ENCODE results near the gene SALL2.

Gene SALL2

DNA sequence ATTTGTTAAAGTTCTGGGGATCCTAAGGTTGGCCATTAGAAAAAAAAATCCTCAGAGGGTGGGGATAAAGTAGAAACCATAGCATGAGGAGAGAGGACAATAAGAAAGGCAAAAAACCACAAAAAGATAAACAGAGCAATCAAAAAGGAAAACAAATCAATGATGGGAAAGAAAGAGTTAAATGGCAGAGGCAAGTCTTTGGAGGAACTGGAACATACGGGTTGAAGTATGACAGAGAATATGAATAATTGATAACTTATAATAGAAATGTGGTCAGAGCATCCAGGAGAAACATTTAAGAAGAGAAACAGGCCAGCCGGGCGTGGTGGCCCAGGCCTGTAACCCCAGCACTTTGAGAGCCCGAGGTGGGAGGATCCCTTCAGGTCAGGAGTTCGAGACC, 17.8 kb upstream of the SALL2 start:
- Histone ChIP-seq H3K27ac (0 out of 2 replicates have a peak overlapping the region, but pooled peaks have one; percentile 74), H3K36me3 (ENCODE audit: insufficient read depth, low read length) (no peaks in the 10 kb centered on the region), H3K4me3 (no peak overlapping the region), H3K9me3 (ENCODE audit: low read depth, low read length) (no peaks in the 10 kb centered on the region), H3K9ac (ENCODE audit: insufficient read length) (no peak overlapping the region)
- TF ChIP-seq FOXP2 (optimal IDR thresholded peaks at IDR 0.05; ENCODE audit: control extremely low read depth, extremely low read length, insufficient read depth), result no peak
- TF ChIP-seq EZH2 (IDR thresholded peaks at IDR 0.05), result no peak
- TF ChIP-seq POLR2AphosphoS5 (IDR thresholded peaks at IDR 0.05; ENCODE audit: borderline replicate concordance, low read depth, low read length), result no peak
- DNase-seq (ENCODE audit: low read depth, low spot score), result no peak

DNA sequence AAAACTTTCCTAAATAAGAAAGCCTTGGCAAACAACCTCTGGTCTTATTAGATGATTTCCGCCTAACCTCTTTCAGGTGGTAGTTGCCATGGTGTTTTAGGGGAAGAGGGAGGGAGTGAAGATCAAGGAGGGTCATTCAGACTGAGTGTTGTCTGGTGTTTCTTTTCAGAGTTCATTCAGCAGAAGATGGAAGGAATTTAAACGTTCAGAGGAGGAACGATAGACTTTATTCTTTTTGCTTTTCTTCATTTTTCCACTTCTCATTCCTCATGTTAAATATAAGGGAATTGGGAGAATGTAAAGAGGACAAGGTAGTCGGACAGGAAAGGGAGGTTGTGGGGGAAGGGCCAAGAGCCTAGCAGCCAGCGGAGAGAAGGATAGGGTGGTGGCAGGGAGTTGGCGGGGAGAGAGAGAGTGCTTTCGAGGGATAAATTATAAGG, 17.4 kb upstream of the SALL2 start:
- no peak for DNase-seq (ENCODE audit: low read depth, low spot score)
- no peaks in the 10 kb centered on the region for H3K36me3 ChIP-seq (ENCODE audit: insufficient read depth, low read length)
- no peak for TF ChIP-seq EZH2 (IDR thresholded peaks at IDR 0.05)
- TF ChIP-seq FOXP2 (optimal IDR thresholded peaks at IDR 0.05; ENCODE audit: control extremely low read depth, extremely low read length, insufficient read depth), result no peak
- no peak for TF ChIP-seq POLR2AphosphoS5 (IDR thresholded peaks at IDR 0.05; ENCODE audit: borderline replicate concordance, low read depth, low read length)
- H3K9me3 ChIP-seq (ENCODE audit: low read depth, low read length), result no peaks in the 10 kb centered on the region
- no peak overlapping the region for H3K9ac ChIP-seq (ENCODE audit: insufficient read length)
- no peak overlapping the region for H3K4me3 ChIP-seq
- peak overlapping the region; percentile 74 for H3K27ac ChIP-seq

DNA sequence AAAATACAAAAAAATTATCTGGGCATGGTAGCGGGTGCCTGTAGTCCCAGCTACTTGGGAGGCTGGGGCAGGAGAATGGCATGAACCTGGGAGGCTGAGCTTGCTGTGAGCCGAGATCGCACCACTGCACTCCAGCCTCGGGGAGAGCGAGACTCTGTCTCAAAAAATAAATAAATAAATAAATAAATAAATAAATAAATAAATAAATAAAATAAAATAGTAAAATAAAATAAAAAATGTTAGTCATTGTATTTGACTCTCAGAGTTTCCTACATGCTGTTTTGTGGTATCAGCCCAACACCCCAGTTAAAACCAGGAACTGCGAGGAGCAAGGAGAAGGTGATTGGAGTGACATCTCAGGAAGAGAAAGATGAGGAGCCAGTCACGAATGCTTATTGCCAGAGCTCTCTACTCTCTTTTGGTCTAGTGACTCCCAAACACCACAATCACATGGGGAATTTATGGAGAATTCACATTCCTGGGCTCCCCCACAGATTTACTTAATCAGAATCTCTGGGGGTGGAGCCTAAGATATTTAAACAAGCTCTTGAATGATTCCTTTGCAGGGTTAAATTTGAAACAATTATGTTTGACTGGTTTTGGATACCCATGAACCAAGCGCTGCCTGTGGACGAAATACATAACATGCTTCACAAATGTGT, 15.4 kb upstream of the SALL2 start:
- no peak for DNase-seq (ENCODE audit: low read depth, low spot score)
- no peak overlapping the region for H3K27ac ChIP-seq
- no peak for TF ChIP-seq EZH2 (IDR thresholded peaks at IDR 0.05)
- TF ChIP-seq FOXP2 (optimal IDR thresholded peaks at IDR 0.05; ENCODE audit: control extremely low read depth, extremely low read length, insufficient read depth), result no peak
- no peak for TF ChIP-seq POLR2AphosphoS5 (IDR thresholded peaks at IDR 0.05; ENCODE audit: borderline replicate concordance, low read depth, low read length)
- H3K9me3 ChIP-seq (ENCODE audit: low read depth, low read length), result no peaks in the 10 kb centered on the region
- H3K36me3 ChIP-seq (ENCODE audit: insufficient read depth, low read length), result no peaks in the 10 kb centered on the region
- no peak overlapping the region for H3K9ac ChIP-seq (ENCODE audit: insufficient read length)
- H3K4me3 ChIP-seq, result no peak overlapping the region

DNA sequence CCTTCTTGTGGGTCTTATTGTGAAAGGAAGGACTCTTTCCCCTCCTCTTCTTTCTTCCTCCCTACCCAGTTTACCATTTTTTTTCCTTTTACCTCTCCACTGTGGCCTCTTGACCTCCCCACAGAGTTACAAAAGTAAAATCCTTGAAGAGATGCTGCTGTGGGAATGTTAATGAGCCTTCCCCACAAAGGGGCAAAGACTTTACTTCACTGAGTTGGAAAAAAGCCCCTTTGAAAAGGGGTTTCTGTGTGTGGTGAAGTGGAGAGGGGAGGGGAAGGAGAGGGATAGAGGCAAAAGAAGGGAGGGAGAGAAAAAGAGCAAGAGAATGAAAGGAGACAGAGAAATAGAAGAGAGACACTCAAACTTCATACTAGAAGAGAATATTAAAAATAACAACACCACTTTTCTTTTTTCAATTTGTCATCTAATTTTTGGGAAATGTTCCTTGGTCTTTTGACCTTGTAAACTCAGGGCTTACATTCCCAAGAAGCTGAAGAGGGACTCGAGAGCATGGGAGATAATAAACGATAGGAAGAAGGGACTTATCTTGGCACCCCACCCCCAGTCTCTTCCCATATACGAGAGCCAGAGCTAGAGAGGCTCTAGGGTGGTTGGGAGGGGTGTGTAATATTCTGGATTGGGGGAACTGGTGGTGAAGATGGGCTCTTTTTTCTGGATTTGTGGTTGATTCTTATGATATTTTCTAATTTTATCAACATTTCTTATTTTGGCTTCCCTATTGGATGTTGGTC, 13.2 kb upstream of the SALL2 start:
- Histone ChIP-seq H3K9me3 (ENCODE audit: low read depth, low read length) (no peaks in the 10 kb centered on the region), H3K4me3 (no peak overlapping the region), H3K9ac (ENCODE audit: insufficient read length) (peak overlapping the region; percentile 29), H3K27ac (peak overlapping the region; percentile 22; the same call in 1 of the 2 replicates), H3K36me3 (ENCODE audit: insufficient read depth, low read length) (no peaks in the 10 kb centered on the region)
- TF ChIP-seq FOXP2 (optimal IDR thresholded peaks at IDR 0.05; ENCODE audit: control extremely low read depth, extremely low read length, insufficient read depth) (no peak), POLR2AphosphoS5 (IDR thresholded peaks at IDR 0.05; ENCODE audit: borderline replicate concordance, low read depth, low read length) (no peak), EZH2 (IDR thresholded peaks at IDR 0.05) (no peak)
- DNase-seq (ENCODE audit: low read depth, low spot score), result no peak

DNA sequence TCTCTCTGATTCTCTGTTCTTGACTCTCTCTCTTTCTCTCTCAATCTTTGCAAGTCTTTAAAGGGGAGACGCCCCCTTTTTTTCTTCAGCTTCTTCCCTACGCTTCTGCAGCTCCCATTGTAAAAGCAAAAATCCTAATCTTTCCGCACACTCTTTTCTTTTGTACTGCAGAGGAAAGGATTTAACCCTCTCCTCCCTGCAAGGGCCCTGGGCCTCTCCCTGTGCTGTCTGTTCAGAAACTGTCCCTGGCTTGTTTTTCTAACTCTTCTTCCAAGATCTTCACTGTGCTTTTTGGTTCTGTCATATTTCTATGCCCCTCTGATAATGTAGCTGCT, 10.9 kb upstream of the SALL2 start:
- no peak for DNase-seq (ENCODE audit: low read depth, low spot score)
- TF ChIP-seq POLR2AphosphoS5 (IDR thresholded peaks at IDR 0.05; ENCODE audit: borderline replicate concordance, low read depth, low read length) (no peak), EZH2 (IDR thresholded peaks at IDR 0.05) (no peak), FOXP2 (optimal IDR thresholded peaks at IDR 0.05; ENCODE audit: control extremely low read depth, extremely low read length, insufficient read depth) (no peak)
- Histone ChIP-seq H3K27ac (peak overlapping the region; percentile 99), H3K9ac (ENCODE audit: insufficient read length) (peak overlapping the region; percentile 73), H3K36me3 (ENCODE audit: insufficient read depth, low read length) (no peaks in the 10 kb centered on the region), H3K4me3 (peak overlapping the region; percentile 84), H3K9me3 (ENCODE audit: low read depth, low read length) (no peaks in the 10 kb centered on the region)

DNA sequence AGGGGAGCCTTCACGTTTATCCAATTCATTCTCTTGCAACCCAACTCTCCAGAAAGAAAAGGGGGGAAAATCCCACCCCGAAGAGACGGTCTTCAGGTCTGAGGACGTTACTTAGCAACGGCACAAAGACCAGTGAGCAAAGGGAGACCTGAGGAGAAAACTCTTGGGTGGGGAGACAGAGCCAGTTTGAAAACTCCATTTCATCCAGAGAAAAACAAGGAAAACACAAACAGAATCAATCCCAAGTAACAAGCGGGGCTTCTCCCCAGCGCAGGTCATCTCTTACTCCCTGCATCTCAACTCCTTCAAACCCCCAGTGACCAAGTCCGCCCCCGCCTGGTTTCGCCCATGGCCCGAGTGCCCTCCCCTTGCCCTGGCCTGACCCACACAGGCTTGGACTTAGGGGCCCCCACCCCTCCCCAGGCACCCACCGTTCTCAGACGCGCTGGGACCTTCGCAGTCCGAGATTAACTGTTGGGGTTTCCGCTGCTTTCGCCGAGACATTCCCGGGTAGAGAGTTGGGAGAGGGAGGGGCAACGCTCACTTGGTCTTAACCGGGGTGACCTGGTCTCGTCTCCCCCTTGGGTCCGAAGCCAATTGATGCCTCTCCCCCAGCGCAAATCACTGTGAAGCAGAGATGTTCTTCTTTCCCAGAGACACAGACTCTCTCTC, 10.4 kb upstream of the SALL2 start:
- no peaks in the 10 kb centered on the region for H3K9me3 ChIP-seq (ENCODE audit: low read depth, low read length)
- H3K27ac ChIP-seq, result peak overlapping the region; percentile 99
- H3K36me3 ChIP-seq (ENCODE audit: insufficient read depth, low read length), result no peaks in the 10 kb centered on the region
- H3K9ac ChIP-seq (ENCODE audit: insufficient read length), result peak overlapping the region; percentile 73
- no peak for TF ChIP-seq FOXP2 (optimal IDR thresholded peaks at IDR 0.05; ENCODE audit: control extremely low read depth, extremely low read length, insufficient read depth)
- TF ChIP-seq EZH2 (IDR thresholded peaks at IDR 0.05), result no peak
- TF ChIP-seq POLR2AphosphoS5 (IDR thresholded peaks at IDR 0.05; ENCODE audit: borderline replicate concordance, low read depth, low read length), result no peak
- H3K4me3 ChIP-seq, result peak overlapping the region; percentile 84
- DNase-seq (ENCODE audit: low read depth, low spot score), result no peak

DNA sequence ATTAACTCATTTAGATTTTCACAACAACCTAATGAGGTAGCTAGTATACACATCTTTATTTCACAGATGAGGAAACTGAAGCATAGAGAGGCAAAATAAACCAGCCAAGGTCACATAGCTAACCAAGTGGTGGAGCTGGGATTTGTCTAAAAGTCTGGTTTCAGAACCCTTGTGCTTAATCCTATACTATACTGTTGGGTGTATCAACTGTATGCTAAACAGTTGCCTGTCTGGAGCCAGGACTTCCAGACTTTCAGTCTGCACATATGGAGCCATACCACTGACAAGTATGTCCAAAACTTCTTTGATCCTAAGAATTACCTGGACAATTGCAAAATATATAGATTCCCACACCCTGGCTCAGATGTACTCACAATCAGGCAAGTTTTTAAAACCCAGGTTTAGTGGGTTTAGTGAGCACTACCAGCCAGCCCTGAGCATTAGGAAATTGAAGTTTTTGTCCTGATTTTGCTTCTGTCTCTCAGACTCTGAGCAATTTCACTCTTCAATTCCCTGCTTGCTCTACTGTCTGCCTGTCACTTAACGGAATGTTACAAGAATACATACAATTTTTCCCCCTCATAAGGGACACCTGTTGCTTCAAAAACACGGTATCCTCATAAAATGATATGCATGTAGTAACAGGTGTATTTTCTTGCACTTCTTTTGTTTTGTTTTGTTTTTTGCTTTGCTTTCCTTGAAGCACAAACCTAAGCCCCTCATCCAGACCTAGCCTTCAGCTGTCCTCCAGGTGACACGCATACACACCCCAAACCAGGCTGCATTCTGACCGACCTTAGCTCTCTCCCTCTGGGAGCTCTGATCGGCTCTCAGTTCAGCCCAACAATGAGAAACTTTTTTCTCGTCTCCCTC, 9.6 kb upstream of the SALL2 start:
- DNase-seq (ENCODE audit: low read depth, low spot score), result no peak
- no peaks in the 10 kb centered on the region for H3K9me3 ChIP-seq (ENCODE audit: low read depth, low read length)
- H3K4me3 ChIP-seq, result peak overlapping the region; percentile 84
- TF ChIP-seq FOXP2 (optimal IDR thresholded peaks at IDR 0.05; ENCODE audit: control extremely low read depth, extremely low read length, insufficient read depth) (no peak), EZH2 (IDR thresholded peaks at IDR 0.05) (no peak), POLR2AphosphoS5 (IDR thresholded peaks at IDR 0.05; ENCODE audit: borderline replicate concordance, low read depth, low read length) (no peak)
- H3K27ac ChIP-seq, result peak overlapping the region; percentile 99
- H3K9ac ChIP-seq (ENCODE audit: insufficient read length), result peak overlapping the region; percentile 73
- no peaks in the 10 kb centered on the region for H3K36me3 ChIP-seq (ENCODE audit: insufficient read depth, low read length)
